Effector memory CD4-positive, alpha-beta T cell (primary cell): ENCODE measurements around the gene ZBTB9.

Source experiments
- DNase-seq, 3 donors: peaks; one replicate each; pipeline ENCODE4 v3.0.0-alpha.2; 2020
- H3K27ac ChIP-seq: 2 replicates; pipeline ENCODE4 v1.7.0; 2013; ENCODE audit warnings: mild to moderate bottlenecking, low read length, moderate library complexity; ENCODE audit not compliant: insufficient read depth, poor library complexity, severe bottlenecking
- H3K27me3 ChIP-seq: replicated peaks from 2 replicates; pipeline ENCODE4 v1.7.0; 2013; ENCODE audit warnings: mild to moderate bottlenecking, low read length; ENCODE audit not compliant: insufficient read depth, control insufficient read depth, poor library complexity, severe bottlenecking
- H3K36me3 ChIP-seq: 2 replicates; pipeline ENCODE4 v1.7.0; 2013; ENCODE audit warnings: mild to moderate bottlenecking, low read length, moderate library complexity; ENCODE audit not compliant: control insufficient read depth, insufficient read depth
- H3K4me1 ChIP-seq: 2 replicates; pipeline ENCODE4 v1.7.0; 2013; ENCODE audit warnings: low read length, mild to moderate bottlenecking; ENCODE audit not compliant: control insufficient read depth, insufficient read depth, poor library complexity, severe bottlenecking
- H3K4me3 ChIP-seq: 2 replicates; pipeline ENCODE4 v1.7.0; 2013; ENCODE audit warnings: low read length, low read depth, mild to moderate bottlenecking; ENCODE audit not compliant: insufficient read depth, poor library complexity, severe bottlenecking
- H3K9me3 ChIP-seq: 2 replicates; pipeline ENCODE4 v1.7.0; 2013; ENCODE audit warnings: mild to moderate bottlenecking, low read length, moderate library complexity; ENCODE audit not compliant: control insufficient read depth

ZBTB9 gene

GRCh38 chr6:33445119-33445603 lies 9.2 kb upstream of the ZBTB9 start:
- no peak for DNase-seq
- Histone ChIP-seq H3K4me3 (no peak overlapping the region), H3K9me3 (no peaks in the 10 kb centered on the region), H3K4me1 (no peaks in the 10 kb centered on the region), H3K27ac (no peak overlapping the region), H3K36me3 (peaks cover 62% of the 10 kb centered on the region), H3K27me3 (no peaks in the 10 kb centered on the region)

- H3K27ac ChIP-seq = no peak overlapping the region
- no peaks in the 10 kb centered on the region for H3K9me3 ChIP-seq
- H3K4me3 ChIP-seq = no peak overlapping the region
- no peaks in the 10 kb centered on the region for H3K4me1 ChIP-seq
- DNase-seq = no peak
- H3K36me3 ChIP-seq = peaks cover 53% of the 10 kb centered on the region
- no peaks in the 10 kb centered on the region for H3K27me3 ChIP-seq
Measured at GRCh38 chr6:33446356-33446755, 8.0 kb upstream of the ZBTB9 start.

- Histone ChIP-seq H3K4me1 (peaks cover 15% of the 10 kb centered on the region), H3K4me3 (no peak overlapping the region), H3K27me3 (no peaks in the 10 kb centered on the region), H3K9me3 (no peaks in the 10 kb centered on the region), H3K36me3 (peaks cover 25% of the 10 kb centered on the region), H3K27ac (no peak overlapping the region)
- DNase-seq = no peak
Measured at GRCh38 chr6:33450434-33450833, 3.9 kb upstream of the ZBTB9 start.

- Histone ChIP-seq H3K9me3 (no peaks in the 10 kb centered on the region), H3K27me3 (no peaks in the 10 kb centered on the region), H3K4me3 (no peak overlapping the region), H3K4me1 (peaks cover 15% of the 10 kb centered on the region), H3K27ac (no peak overlapping the region), H3K36me3 (peaks cover 21% of the 10 kb centered on the region)
- DNase-seq = no peak
Measured at GRCh38 chr6:33451606-33452005, 2.8 kb upstream of the ZBTB9 start.

GRCh38 chr6:33452496-33452895 lies 1.9 kb upstream of the ZBTB9 start:
- peaks cover 15% of the 10 kb centered on the region for H3K4me1 ChIP-seq
- DNase-seq = no peak
- no peaks in the 10 kb centered on the region for H3K9me3 ChIP-seq
- peak overlapping the region; percentile 22 for H3K27ac ChIP-seq
- H3K36me3 ChIP-seq = peaks cover 21% of the 10 kb centered on the region
- no peaks in the 10 kb centered on the region for H3K27me3 ChIP-seq
- no peak overlapping the region for H3K4me3 ChIP-seq

- no peak for DNase-seq
- H3K27ac ChIP-seq = peak overlapping the region; percentile 75
- H3K36me3 ChIP-seq = peaks cover 12% of the 10 kb centered on the region
- H3K4me1 ChIP-seq = peaks cover 15% of the 10 kb centered on the region
- no peaks in the 10 kb centered on the region for H3K9me3 ChIP-seq
- peak overlapping the region; percentile 88 for H3K4me3 ChIP-seq
- H3K27me3 ChIP-seq = no peaks in the 10 kb centered on the region
Measured at GRCh38 chr6:33453393-33454008, 875 bp upstream of the ZBTB9 start.

GRCh38 chr6:33455051-33455450 lies 675 bp downstream of the ZBTB9 start:
- no peak for DNase-seq
- H3K27ac ChIP-seq = peak overlapping the region; percentile 75
- peak overlapping the region; percentile 88 for H3K4me3 ChIP-seq
- H3K27me3 ChIP-seq = no peaks in the 10 kb centered on the region
- no peaks in the 10 kb centered on the region for H3K9me3 ChIP-seq
- peaks cover 15% of the 10 kb centered on the region for H3K4me1 ChIP-seq
- H3K36me3 ChIP-seq = peaks cover 3% of the 10 kb centered on the region

- Histone ChIP-seq H3K27me3 (no peaks in the 10 kb centered on the region), H3K27ac (no peak overlapping the region), H3K4me3 (no peak overlapping the region), H3K4me1 (peaks cover 15% of the 10 kb centered on the region), H3K36me3 (peaks cover 3% of the 10 kb centered on the region), H3K9me3 (no peaks in the 10 kb centered on the region)
- DNase-seq = no peak
Measured at GRCh38 chr6:33456156-33456555, 1.8 kb downstream of the ZBTB9 start.

- no peak overlapping the region for H3K4me3 ChIP-seq
- no peak overlapping the region for H3K27ac ChIP-seq
- peaks cover 11% of the 10 kb centered on the region for H3K4me1 ChIP-seq
- H3K36me3 ChIP-seq = peaks cover 3% of the 10 kb centered on the region
- no peaks in the 10 kb centered on the region for H3K27me3 ChIP-seq
- DNase-seq = no peak
- no peaks in the 10 kb centered on the region for H3K9me3 ChIP-seq
Measured at GRCh38 chr6:33458676-33459075, 4.3 kb downstream of the ZBTB9 start.

GRCh38 chr6:33459226-33459625 lies 4.8 kb downstream of the ZBTB9 start:
- Histone ChIP-seq H3K27ac (no peak overlapping the region), H3K36me3 (peaks cover 3% of the 10 kb centered on the region), H3K9me3 (no peaks in the 10 kb centered on the region), H3K27me3 (no peaks in the 10 kb centered on the region), H3K4me3 (no peak overlapping the region), H3K4me1 (peaks cover 7% of the 10 kb centered on the region)
- DNase-seq = no peak
